Measurements from ENCODE around the gene MEGF10.

DNA sequence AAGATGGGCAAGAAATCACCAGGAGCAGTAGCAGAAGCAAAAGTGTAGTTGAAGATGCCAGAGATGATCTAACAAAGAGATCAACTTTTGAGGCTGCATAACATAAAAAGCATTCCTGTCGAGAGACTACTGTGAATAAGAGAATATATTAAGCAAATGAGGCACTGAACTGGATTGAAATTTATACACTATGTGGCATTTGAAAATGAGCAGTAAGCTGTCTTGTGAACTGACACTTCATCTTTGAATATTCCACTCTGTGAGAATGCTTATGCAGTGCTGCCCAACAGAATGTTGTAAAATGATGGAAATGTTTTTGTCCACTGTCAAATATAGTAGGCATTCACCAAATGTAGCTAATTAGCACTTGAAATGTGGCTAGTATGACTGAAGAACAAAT is 208.0 kb downstream of the MEGF10 start:
- TF ChIP-seq, protein P1, sequence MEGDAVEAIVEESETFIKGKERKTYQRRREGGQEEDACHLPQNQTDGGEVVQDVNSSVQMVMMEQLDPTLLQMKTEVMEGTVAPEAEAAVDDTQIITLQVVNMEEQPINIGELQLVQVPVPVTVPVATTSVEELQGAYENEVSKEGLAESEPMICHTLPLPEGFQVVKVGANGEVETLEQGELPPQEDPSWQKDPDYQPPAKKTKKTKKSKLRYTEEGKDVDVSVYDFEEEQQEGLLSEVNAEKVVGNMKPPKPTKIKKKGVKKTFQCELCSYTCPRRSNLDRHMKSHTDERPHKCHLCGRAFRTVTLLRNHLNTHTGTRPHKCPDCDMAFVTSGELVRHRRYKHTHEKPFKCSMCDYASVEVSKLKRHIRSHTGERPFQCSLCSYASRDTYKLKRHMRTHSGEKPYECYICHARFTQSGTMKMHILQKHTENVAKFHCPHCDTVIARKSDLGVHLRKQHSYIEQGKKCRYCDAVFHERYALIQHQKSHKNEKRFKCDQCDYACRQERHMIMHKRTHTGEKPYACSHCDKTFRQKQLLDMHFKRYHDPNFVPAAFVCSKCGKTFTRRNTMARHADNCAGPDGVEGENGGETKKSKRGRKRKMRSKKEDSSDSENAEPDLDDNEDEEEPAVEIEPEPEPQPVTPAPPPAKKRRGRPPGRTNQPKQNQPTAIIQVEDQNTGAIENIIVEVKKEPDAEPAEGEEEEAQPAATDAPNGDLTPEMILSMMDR (conservative IDR thresholded peaks at IDR 0.05): no peak
- no peak for TF ChIP-seq EZH2 (IDR thresholded peaks at IDR 0.05; ENCODE audit: low read depth)

Measured in PC-9 (cell line).